Stimulated activated naive CD4-positive, alpha-beta T cell (primary cell): Measurements from ENCODE around the gene ZXDC.

Source experiments
- DNase-seq, 6 experiments: peaks; one replicate each; lab custom pipeline; 2025; lab: John Stamatoyannopoulos, UW

The ZXDC gene

DNA sequence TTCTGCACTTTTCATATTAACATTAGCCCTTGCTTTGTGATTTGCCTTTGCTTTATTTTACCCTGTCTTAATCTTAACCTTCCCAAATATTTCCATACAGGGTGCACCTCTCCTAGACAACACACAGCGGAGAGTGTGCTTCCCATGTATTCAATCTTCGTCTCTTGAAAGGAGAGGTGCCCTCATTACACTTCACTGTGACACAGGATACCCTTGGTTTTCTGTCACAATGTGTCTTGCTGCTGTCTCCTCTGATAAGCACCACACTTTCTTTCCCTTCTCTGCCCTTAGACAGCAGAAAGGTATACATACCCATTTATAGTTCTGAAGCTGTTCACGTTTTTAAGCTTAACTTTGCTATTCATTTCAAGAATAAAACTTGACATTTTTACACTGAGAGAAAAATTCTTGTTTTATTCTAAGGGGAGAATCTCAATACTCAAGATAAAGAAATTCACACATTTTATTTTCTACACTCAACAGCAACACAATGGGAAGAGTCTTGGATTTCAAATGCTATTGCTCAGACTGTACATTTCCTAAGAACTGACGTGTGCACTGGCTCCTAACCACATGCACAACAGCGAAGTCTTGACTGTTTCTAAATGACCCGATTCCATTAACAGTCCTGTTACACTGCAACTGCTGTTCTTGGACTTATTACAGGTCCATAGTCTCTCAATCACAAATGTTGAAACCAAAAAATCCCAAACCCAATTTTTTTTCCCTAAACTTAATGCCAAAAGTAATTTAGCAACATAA, 21.1 kb downstream of the ZXDC start:
- DNase-seq, result no peak

DNA sequence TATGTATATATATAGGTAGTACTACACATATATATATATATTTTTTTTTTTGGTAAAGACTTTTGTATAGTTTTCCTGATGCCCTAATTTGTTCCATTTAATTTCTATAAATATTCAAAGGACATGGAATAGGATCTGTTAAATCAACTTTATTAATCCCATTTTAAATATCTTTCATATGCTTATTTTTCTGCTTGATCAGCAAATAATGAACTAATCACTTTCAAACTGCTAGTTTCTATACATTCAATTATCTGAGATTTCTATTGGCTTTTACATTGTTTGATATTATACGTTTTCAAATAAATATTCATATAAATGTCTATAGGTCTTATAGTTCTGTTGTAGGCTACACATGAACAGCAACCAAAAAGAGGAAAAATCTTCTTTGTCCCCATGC, 21.7 kb downstream of the ZXDC start:
- DNase-seq, result no peak

DNA sequence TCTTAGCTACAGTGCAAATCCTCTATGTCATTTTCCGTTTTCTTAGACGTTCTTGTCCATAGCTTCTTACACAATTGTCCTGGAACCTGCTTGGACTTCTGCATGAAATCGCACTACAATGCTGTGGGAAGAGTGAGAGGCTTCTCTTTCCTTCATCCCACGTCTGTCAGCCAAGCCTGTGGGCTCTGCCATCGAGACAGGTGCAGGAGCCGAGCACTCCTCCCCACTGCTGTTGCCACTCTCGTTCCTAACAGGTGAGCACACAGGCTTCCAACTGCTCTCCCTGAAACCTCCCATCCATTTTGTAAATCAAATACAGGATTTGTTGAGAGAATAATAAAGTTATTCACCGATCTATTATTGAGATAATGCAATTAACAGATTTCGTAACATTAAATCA, 23.5 kb downstream of the ZXDC start:
- DNase-seq, result no peak

DNA sequence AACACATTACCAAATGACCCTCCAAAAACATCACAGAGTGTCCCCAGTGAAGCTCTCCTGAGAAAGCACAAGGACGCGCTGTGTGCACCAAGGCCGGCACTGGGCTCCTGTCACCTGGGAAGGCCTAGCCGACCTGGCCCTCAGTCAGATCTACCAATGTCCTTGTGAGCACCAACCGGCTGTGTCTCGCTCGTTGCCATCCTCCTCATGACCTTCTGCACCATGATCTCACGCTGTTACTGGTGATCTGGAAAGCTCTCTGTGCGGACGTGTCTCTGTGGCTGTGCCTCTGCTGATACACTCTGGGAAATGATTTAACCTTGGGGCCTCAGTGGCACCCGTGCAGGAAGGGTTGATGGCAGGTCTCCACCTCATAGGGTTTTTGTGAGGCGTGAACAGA, 24.2 kb downstream of the ZXDC start:
- no peak for DNase-seq

DNA sequence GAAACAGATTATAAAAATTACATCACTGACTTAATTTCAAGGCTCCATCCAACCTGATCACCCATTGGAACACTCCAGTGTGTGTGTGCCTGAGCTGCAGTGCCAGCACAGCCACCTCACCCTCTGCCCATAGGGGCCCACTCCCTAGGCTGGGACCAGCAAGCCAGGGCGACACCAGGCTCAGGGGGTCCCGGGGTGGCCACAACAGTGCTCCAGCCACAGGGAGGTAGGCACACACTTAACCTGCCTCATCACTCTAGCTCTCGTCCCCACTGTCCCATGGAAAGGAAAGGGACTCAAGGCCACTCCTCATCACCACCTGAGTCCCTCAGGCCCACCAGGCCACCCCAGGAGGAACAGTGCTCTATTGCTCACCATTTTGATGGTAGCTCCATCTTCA, 24.9 kb downstream of the ZXDC start:
- no peak for DNase-seq

DNA sequence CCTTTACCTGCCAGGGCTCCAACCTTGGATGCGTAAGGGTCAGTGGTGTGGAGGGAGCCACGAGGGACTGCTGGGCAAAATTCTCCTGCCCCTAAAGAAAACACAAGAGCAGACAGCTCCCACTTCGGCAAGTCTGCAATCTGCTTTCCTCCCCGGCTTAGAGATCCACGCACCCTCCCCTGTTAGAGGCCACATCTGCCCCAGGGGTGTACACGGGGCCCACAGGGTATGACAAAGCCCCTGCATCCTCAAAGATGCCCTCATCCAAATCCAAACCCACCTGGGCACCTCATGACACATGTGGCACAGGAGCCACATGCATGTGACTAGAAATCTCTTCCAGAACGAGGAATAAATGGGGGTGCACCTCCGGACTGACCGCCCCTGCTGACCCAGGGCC, 25.5 kb downstream of the ZXDC start:
- no peak for DNase-seq

DNA sequence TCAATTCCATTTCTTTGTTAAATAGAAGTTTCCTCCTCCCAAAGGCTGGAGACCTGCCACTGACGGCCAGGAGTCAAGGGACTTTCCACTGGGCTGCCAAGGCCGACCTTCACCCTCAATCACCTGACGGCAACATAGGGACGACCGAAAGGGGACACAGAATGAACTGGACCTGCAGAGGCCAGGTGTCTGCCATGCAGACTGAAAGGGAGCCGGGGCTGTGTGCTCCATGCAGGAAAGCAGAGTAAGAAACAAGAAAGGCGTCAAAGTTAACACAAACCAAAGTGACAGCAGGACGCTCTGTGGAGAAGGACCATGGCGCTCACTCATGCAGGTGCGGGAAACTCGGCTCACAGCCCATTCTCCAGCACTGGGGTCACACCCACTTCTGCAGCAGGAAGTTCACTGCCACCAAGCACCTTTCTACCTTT, 26.1 kb downstream of the ZXDC start:
- no peak for DNase-seq

DNA sequence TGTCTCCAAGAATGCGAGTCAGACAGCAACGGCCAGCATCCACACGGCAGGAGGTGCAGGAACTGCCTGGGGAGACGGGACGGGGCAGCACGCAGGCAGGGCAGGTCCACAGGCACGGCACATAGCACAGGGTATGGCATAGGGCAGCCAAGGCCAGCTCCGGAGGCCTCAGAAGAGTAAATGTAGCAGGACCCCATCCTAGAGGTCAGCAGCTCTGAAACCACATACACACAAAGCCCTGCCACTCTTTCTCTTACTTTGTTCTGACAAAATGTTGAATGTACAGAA, 26.9 kb downstream of the ZXDC start:
- DNase-seq, result no peak

DNA sequence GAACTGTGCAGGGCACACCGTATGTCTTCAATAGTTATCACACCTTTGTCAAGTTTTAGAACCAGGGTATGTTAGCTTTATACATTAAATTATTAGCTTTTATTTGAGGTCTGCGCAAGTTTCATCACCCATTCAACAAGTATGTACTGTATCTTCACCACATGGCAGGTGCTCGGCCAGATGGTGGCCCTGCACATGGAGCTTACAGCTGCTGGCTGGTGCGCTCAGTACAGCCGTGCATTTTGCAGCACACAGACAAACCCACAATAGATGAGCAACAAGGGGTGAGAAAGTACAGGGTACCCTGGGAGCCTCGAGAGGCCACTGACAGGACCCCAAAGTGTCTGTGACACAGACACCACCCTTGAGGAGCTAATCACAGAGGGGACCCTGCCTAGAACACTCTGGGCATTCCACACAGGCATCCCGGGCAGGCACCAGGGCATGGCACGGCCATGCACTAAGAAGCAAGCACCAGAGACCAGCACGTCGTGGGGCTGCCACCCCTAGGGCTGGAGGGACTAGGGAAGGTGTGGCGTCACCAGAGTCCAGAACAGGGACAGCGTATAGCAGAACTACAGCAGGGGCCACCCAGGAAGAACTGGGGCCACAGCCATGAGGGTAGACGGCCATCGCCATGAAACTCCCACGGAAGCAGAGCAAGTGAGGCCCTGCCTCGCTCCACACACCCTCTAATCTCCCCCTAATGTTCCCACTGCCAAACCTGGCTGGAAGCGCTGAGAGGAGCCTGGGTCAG, 27.4 kb downstream of the ZXDC start:
- no peak for DNase-seq

DNA sequence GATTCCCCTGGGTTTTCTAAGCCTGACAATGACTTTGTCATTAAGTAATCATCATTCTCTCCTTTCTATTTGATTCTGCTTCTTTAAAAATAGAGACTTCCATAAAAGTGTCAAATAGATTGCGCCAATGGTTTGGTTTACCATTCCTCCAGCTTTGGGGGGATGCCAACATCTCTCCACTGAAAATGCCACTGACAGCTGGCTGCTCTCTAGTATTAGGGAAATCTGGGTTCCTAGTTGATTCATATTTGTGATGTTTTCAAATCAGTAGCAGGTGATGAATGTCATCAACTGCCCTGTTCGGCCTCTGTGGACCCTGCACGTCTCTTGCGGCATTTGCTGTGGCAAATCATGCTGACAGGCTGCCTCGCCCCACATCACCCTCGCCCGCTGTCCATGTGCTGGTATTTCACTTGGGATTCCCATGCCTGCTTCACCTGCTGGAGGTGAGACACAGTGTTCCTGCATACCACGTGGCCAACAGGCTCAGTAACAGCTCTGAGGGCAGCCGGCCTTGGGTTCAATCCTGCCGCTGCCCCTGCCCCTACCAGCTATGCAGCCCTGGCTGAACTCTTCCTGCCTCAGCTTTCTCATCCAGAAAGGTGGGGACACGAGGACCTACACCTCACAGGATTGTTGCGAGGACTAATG, 28.1 kb downstream of the ZXDC start:
- no peak for DNase-seq

DNA sequence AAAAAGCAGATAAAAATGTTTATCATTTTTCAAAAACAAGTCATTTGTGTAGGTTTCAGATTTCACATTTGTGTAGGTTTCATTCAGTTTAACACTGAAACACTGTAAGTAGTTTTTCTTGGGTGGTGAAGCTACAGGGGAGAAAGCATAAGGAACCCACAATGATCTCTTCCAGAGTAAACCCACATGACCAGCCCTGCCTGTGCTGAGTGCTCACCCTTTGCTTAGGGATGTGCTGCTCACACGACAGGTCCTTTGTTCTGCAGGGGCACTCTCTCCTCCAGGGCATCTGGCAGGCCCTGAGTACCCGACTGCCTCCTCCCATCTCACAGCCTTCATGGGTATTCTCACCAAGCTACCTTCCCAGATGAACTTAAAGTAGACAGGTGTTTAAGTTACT, 28.9 kb downstream of the ZXDC start:
- no peak for DNase-seq

DNA sequence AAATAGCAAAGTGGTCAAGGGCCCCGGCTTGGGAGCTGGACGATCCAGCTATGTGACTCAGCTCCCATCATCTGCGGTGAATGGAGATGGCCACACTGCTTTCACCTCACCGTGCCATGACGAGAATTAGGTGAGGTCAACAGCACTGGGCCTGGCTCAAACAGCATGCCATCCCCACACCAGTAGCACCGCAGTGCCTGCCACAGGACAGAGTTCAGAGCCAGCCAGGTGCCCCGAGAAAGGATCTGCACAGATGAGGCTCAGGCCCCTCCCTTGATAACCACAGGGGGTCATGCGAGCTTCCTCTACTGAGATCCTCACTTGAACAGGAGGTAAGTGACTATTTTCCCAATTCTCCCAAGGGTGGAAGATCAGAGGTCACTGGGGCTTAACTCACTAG, 29.4 kb downstream of the ZXDC start:
- no peak for DNase-seq

DNA sequence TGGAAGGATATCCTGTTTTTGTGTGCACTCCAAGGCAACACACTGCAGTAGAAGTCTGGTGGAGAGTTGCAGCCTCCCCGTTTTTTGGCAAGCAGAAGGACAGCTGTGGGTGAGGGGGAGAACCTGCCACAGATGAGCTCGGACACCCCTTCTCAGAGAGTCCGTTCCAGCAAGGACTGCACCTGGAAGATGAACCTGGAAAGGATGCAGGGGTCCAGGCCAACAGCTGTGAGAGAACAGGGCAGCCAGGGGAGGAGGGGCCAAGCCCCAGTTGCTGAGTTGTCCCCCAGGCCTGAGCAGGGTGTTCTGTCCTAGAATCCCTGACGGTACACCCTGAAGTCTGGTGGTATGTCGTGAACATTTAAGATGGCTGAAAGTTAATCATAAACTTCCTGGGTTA, 30.2 kb downstream of the ZXDC start:
- no peak for DNase-seq

DNA sequence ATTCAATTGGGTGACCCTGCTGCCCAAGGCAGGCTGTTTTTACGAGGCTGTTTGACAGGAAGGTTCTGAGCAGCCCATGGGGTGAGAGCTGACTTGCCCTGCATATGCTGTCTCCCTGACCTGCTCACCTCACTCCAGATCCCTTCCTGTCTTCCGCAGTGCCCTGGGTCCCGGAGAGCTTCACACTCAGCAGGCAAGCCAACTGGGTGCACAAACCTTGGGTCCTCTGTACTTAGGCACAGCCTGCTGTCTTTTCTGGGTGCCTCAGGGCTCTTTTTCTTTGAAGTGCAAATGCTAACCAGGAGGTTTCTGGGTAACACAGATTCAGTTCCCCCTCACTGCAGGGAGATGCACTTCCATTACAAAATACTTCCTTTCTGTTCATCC, 32.8 kb downstream of the ZXDC start:
- no peak for DNase-seq

DNA sequence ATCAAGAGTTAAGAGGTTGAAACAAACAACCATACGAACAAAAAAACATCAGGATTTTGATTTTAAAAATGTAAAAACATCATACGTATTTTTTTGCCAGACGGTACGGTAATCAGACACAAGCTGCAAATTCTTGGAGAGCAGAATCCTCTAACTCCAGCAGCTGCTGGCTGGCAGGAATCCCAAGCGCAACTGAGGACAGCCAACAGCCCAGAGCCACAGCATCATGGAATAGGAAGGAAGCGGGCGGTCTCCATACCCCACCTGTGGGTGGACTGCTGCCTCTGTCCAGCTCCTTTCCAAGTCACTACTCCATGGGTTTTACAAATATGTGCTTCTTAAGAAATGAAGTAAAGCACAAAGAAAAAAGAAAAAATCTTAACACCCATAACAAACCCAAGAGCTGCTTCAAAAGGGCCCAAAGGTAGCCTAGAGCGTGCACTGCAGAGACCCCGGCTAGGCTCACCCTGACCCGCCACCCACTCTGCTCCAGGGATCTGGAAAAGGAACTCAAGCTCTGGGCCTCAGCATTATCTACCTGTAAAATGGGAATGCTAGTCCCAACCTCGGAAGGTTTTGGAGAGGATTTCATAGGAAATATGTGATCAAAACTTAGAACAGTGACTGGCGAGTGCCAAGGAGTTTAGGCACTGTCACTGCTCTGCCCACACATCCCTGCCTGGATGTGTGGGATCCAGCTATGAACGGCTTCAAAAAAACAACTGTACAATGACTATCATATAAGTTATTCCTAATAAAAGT, 33.4 kb downstream of the ZXDC start:
- no peak for DNase-seq

DNA sequence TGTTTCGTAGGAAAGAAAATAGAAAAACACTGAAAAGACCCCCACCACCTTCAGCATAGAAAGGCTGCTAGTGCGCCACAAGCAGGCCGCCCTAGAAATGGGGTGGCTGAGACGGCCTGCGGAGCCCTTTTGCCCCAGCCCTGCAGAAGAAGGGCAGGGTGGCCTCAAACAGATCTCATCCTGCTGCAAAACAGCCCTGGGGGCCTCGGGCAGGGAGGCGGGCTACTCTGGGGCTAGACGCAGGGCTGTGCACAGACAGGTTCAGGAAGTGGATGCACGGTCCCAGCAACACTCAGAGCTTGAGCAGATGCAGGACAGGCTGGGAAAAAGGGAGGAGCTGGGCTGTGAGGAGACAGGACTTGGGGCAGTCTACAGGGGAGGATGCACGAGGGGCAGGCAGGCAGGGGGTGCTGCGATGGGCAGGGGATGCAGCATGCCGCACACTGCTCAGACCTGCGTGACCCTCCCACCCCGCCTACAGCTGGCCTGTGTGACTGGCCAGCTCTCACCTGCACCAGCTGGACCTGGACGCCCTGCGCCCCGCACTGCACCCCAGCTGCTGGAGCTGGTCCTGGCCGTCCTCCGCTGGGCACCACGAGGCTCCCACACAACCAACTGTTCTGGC, 34.3 kb downstream of the ZXDC start:
- no peak for DNase-seq

DNA sequence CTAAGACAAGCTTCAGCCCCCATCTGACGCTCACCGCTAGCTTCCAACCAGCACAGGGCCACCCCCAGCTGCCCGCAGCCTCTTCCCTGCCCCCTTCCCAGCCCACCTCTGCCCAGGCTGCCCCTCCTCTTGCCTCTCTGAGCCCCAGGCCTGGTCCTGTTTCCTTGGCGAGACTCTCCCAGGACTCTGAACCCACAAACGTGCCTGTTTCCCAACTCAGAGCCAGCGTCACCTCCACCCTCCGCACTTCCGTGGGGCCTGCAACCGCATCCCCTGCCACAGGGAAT, 35.0 kb downstream of the ZXDC start:
- no peak for DNase-seq

DNA sequence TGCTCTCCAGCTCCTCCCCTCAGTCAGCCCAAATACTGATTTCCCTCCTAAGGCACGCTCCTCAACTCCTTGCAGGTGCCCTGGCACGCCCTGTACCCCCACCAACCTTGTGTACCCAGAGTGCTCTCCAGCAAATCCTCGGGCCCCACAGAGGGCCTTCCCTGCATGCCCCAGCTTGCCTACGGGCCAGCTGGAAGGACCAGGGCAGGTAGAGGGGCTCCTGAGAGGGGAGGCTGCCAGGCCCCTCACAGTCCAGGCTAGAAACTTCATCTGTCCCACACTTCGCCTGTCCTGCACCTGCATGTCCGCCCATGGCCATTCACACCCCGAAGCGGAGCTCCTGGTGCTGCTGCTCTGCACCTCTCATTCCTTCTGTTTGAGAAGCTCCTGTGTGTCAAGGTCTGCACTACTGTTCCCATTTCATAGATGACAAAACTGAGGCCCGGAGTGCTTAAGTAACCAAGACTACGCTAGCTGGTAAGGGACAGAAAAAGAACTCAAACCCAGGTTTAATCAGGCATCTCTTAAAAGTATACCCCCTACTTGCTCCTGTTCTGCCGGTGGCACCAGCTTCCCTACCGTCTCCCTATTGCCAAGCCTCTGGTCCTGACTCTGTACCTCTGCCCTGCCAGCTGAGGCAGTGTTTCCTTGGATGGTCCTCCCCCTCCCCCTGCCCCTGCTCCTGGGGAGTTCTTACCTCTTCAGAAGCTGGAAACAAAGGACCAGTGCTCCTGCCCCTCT, 35.6 kb downstream of the ZXDC start:
- no peak for DNase-seq

DNA sequence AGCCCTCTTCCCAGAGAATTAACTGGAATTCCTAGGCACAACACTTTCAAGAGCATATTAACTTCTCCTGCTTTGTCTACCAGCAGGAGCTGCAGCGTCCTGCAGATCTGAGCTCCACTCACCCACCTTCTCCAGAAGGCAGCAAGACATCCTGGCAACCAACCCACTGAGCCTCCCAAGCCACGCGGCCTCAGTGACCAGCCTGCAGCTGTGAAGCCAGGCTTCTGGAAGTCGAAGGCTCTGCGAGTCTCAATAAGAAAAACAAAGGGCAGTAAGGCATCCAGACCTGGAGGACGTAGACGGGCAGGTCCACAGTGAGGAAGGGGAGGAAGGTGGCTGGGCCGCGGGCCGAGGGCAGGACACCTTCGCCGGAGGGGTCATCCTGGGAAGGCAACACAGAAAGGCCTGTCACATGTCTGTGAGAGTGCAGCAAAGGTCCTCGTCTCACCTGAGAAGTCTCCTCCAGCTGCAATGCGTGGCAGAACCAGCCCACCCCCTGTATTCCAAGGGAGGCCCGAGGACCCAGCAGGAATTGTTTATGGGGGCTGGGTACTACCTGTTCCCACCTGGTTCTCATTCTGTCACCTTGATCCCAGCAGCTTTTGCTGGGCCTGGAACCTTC, 36.2 kb downstream of the ZXDC start:
- DNase-seq, result no peak

DNA sequence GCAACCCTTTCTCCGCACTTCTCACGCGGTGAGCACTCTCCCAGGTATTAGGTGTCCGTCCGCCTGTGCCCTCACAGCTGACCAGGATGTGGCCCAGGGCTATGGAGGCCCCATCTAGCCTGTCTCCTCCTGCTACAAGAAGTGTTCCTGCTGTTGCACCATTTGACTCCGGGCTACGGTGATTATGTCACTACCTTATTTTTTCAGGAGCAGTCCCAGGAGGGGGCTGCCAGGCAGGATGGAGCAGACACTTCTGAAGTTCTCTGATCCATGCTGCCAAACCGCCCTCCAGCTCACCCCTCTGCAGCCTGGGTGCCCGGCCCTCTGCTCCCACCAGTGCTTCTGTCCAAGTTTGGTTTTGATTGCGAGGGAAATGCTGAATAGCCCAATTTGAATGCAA, 36.9 kb downstream of the ZXDC start:
- DNase-seq, result no peak

DNA sequence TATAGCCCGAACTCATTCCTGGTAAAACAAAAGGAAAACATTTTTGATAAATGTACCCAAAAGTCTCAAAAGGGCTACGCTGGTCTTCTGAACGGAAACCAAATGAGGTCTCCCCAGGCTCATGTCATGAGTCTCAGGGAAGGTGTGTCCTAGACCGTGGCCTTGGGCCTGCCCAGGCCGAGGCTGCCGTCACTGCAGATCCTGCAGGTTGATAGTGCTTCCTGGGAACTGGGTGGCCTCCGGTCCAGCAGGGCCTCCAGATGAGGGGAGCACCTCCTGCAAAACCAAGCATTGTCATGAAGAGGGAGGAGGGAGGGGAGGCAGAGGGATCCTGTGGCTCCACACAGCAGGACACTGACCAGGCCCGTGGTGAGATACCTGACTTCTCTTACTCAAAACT, 37.5 kb downstream of the ZXDC start:
- DNase-seq, result no peak
